ENCODE results near the gene WRAP73.
"Not testable (repeated sequence)": the region's sequence is repeated elsewhere in the genome, so short reads cannot be mapped to it uniquely, and the experiment has no call there.

WRAP73 gene

DNA sequence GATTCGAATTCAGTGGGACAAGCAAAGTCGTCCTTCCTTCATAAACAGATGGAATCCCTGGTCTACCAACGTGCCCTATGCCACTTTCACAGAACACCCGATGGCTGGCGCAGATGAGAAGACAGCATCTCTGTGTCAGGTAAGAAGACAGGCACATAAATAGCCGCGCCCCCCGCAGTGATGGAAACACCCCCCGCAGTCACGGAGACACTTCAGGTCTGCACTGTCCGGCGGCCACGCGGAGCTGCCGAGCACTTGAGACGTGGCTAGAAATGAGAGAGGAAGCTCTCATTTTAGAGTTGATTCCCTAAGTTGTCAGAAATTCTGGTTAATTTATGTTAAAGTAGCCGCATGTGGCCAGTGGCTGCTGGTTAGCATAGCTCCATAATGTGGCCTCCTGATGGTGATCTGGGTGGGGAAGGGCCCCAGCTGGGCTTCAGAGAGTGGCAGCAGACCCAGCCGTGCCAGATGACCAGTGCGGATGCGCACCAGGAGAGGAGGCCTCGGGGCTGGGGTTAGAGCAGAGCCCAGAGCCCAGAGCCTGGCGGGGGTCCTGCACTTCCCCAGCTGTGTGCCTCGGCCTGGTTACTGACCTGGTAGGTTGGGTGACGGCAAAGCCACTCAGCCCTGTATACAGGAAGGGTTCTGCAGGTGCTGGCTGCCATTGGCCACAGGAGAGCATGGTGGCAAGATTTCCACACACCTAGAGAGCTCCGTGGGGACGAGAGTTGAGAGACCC is 22.2 kb downstream of the WRAP73 start:
- DNase-seq, result no peak

DNA sequence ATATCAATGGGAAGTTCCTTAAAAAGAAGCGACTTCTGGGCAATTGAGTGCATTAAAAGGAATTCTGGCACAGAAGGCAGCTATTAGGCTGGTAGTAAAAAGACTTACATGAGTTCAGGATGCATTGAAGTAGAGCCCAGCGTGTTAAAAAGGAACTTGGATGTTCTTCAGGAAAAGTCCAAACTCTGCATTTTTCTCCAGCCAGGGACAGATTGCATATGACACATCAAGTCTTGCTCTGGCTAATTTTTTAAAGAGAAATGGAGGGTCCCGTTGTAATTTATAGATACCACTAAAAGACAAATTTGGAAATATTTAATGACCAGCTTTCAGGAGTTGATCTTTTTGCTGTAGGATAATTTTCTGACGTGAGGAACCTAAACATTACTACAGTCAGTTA is 23.9 kb downstream of the WRAP73 start:
- DNase-seq, result no peak

- DNase-seq, result no peak
Observed at GRCh38 chr1:3625151-3625907, 24.6 kb downstream of the WRAP73 start.

GRCh38 chr1:3624200-3625136 is 25.4 kb downstream of the WRAP73 start, which contains the start of gene TPRG1L:
Gene TPRG1L (plus strand): TSS chr1:3625015. CDS start chr1:3625073, 58 bp downstream.
- DNase-seq, result peak; percentile 81

DNA sequence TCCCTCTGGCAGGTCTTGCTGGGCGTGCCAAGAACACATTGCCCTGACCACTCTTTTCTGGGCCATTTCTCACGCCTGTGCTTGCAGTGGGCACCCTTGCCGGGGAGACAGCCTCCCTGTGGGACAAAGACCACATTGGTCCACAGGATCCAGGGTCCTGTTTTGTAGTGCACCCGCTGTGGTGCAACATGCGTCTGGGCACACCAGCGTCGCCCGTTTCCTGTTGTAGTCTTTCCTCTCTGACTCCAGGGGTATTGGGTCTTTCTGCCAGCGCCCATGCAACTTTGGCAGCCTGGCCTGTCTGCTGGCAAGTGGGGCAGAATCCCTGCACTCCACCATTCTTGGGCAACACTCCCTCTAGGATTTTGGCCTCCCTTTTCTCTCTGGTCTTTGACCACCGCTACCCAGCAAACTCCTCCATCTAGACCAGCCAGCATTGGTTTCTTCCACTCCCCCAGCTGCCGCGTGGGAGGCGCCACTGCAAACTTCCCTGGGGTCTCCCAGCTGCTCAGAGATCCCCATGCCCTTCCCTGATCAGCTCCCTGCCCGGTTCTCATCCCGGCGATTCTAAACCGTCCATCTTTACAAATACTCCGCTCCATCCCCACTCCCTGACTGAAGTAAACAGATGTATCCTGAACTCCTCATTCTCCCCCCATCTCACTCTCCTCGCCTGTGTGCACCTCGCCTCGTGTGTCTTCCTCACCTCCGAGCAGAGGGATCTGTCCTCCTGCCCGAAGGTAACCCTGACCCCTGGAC is 26.3 kb downstream of the WRAP73 start:
- no peak for DNase-seq

DNA sequence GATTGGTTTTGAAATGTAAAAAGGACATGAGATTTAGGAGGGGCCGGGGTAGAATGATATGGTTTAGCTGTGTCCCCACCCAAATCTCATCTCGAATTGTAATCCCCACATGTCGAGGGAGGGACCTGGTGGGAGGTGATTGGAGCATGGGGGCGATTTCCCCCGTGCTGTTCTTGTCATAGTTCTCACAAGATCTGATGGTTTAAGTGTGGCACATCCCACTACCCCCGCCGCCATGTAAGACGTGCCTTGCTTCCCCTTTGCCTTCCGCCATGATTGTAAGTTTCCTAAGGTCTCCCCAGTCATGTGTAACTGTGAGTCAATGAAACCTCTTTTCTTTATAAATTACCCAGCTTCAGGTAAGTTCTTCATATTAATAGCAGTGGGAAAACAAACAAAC is 27.8 kb downstream of the WRAP73 start:
- DNase-seq, result not testable (repeated sequence)

DNA sequence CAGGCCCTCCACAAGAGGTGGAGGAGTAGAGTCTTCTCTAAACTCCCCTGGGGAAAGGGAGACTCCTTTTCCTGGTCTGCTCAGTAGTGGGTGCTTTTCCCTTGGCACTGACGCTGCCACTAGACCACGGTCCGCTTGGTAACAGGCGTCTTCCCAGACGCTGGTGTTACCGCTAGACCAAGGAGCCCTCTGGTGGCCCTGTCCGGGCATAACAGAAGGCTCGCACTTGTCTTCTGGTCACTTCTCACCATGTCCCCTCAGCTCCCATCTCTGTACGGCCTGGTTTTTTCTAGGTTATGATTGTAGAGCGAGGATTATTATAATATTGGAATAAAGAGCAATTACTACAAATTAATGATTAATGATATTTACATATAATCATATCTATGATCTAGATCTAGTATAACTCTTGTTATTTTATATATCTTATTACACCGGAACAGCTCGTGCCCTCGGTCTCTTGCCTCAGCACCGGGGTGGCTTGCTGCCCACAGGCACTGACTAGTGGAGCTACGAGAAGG is 28.7 kb downstream of the WRAP73 start:
- DNase-seq, result peak; percentile 29

- DNase-seq, result no peak
Observed at GRCh38 chr1:3620708-3621107, 29.2 kb downstream of the WRAP73 start.

GRCh38 chr1:3618881-3619671 is 30.8 kb downstream of the WRAP73 start:
- peak; percentile 30 for DNase-seq

- DNase-seq, result no peak
Observed at GRCh38 chr1:3618531-3618880, 31.4 kb downstream of the WRAP73 start.

DNA sequence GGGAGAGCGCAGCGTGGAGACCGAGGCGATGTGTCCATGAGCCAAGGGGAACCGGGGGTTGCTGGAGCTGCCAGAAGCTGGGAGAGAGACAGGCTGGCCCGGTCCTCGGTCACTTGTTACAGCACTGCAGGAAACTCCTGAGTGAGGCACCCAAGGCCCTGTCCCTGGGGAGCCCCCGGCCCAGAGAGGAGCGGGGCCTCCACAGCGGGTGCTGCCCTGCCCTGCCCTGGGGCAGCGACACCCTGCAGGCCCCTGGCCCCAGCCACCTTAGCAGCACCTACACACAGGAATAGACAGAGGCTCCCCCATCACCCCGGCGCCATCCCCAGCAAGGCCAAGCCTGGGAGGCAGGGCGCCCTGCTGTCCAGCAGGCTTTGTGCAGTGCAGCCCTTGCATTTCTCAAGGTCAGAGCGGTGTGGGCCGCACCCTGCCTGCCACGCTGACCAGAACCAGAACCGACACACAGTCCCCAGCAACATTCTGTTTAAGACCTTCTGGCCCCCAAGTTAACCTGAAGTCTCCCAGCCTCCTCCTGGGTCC is 32.0 kb downstream of the WRAP73 start:
- no peak for DNase-seq

DNA sequence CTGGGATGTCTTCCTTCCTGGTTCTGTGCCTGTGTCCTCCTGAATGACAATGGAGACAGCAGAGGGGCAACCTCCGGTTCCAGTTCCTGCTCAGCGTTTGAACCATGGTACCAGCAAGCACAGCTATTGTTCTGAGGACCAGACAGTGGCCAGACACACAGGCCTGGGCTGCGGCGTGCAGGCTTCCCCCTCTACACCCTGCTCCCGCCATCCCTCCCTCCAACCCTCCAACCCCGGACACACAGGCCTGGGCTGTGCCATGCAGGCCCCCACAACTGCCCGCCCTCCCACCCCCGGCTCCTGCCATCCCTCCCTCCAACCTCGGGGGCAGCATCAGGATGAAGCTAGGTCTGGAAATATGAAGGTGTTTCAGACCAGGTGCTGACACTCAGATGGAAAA is 33.0 kb downstream of the WRAP73 start:
- no peak for DNase-seq

- no peak for DNase-seq
Observed at GRCh38 chr1:3614755-3615742, 34.9 kb downstream of the WRAP73 start.

DNA sequence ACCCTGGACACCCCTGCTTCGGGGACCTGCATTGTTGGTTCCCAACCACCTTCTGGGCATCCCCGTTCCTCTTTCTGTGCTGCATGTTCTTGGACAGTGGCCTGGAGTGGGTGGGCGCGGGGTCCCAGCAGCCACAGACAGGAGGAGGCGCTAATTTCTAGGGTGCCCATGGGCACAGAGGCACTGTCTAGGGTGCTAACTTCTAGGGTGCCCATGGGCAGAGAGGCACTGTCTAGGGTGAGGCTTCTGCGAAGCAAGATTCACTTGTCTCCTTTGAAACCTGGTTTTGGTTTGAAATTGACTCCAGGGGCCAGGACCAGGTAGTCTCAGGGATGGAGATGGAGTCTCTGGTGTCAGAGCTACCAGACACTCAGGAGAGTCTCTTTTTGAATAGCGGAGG is 37.8 kb downstream of the WRAP73 start:
- no peak for DNase-seq

DNA sequence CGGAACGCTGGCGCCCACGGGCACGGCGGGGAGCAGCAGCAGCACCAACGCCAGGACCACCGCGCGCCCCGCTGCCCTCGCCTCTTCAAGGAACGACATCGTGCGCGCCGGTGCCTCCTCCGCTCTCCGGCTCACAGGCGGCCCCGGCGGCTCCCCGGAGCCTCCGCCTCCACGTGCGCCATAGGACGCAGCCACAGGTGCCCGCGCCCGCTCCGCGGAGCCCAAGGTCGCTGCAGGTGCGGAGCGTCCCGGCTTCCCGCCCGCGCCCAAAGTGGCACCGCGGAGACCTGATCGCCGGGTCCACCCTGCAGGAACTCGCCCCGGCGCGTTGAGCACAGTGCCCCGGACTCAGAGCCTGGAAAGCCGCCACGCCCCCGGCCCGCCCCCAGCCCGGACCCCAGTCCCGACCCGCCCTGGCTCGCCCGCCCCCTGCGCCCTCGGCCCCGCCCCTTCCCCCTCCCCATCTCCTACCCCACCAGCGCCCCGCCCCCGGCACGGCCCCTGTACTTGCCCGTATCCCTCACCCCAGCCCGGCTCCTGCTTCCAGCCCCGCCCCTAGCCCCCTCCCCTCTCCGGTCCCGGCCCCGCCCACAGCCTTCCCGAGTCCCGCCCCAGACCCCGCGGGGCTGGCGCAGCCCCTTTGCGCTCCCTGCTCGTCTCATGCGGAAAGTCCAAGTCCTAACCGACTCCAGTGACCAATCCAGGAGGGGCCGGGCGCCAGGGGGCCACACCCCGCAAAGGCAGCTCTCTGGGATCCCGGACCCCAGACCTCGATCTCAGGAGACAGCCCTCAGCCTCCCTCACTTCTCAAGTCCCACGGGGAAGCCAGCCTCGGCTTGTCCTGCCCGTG is 38.5 kb downstream of the WRAP73 start, which contains the start of gene MEGF6:
Gene MEGF6 (minus strand): TSS at position 339 of the 850 bp plus-strand sequence. CDS start 240 bp downstream, at position 99.
- DNase-seq, result peak; percentile 8

DNA sequence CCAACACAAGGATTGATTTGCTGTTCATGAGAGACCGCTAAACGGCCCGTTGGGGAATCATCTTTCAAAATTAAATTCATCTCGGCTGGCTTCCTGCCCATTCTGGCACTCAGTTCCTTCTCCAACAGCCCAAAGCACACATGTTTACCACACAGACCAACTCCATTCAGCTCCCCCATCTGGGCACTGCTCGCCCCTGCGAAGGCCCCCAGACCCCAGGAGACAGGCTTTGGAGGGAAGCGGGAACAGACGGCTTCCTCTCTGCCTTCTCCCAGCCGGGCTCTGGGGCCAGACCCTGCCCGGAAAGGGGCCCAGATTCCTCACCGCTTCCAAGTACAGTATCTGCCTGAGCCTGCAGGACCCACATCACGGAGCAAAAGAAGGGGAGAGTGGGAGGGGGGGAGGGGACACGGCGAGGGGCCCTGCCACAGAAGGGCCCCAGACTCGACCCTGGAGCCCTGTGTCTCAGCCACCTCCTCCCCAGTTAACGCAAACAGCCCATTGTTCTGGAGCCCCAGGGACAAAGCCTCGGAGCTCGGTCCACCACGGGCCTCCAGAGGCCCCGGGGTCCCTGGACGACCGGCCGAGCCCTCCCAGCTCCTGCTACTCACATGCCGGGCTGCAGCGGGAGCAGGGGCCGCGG is 39.3 kb downstream of the WRAP73 start:
- no peak for DNase-seq

- DNase-seq, result no peak
Observed at GRCh38 chr1:3609769-3610526, 40.0 kb downstream of the WRAP73 start.

All from DMS153 (cell line).